HCT116 (cell line): ENCODE results near the gene SP4. TPM values are rescaled to one million over a fixed set of nuclear protein-coding genes. Genes with fewer than 3 reads are reported as not detected.

ENCODE experiments used
- ATAC-seq: fragments of 200-7000 bp; cut with Tn5 transposase; 2 replicates; pipeline ENCODE4 v1.9.1; 2020; ENCODE audit warnings: mild to moderate bottlenecking, moderate library complexity
- BruUV-seq: library from RNA; stranded (reverse); fragments of 400-500 nt; replicated peaks from 2 replicates; lab custom pipeline; 2021; lab: Mats Ljungman, UMichigan
- CTCF ChIA-PET: fragments of 300-600 bp; sonication (Branson Sonifier 250); formaldehyde crosslinking; loops from one replicate; lab custom pipeline; 2021; ENCODE audit warnings: antibody characterized with exemption; lab: Charles Lee
- POLR2A ChIA-PET: fragments of 300-600, 350-600 bp; sonication (Branson Sonifier 250); formaldehyde crosslinking; loops from one replicate; lab custom pipeline; 2021; ENCODE audit warnings: antibody characterized with exemption; lab: Charles Lee
- RAD21 ChIA-PET, 2 experiments: fragments of 300-600 bp; sonication (Branson Sonifier 250); formaldehyde crosslinking; loops; one replicate each; lab custom pipeline; 2023; ENCODE audit warnings: low total read pairs in 2 of 2; ENCODE audit not compliant: uncharacterized antibody in 2 of 2, unreplicated experiment in 2 of 2, low non-redundant PET in 1 of 2; lab: Charles Lee
- DNase-seq: peaks from one replicate; pipeline ENCODE4 v3.0.0-alpha.2; 2010; ENCODE audit warnings: low read depth, low spot score
- H2AFZ ChIP-seq: fragments of 200-600 bp; shearing (Covaris generic), sonication (generic); 2 replicates; pipeline ENCODE4 v1.6.1; 2017; ENCODE audit warnings: low read depth, mixed run types, mixed read lengths, antibody characterized with exemption, low read length; ENCODE audit not compliant: poor library complexity, severe bottlenecking
- H3K27ac ChIP-seq: 2 replicates; pipeline ENCODE4 v1.5.1; 2012; ENCODE audit warnings: low read depth, low read length
- H3K27me3 ChIP-seq: fragments of 200-600 bp; sonication (generic); 2 replicates; pipeline ENCODE4 v1.6.1; 2016; ENCODE audit warnings: mixed run types, low read length, mixed read lengths; ENCODE audit not compliant: insufficient read depth
- H3K36me3 ChIP-seq, 2 experiments: fragments of 200-500 bp in 1 of 2; fragments of 200-600 bp in 1 of 2; sonication (Bioruptor generic) in 1 of 2; sonication (generic) in 1 of 2; 2 replicates each; pipeline versions ENCODE4 v1.5.1 to v1.6.1; 2014 to 2016; ENCODE audit warnings: low read length in 2 of 2, inconsistent platforms in 1 of 2, mixed read lengths in 1 of 2, mixed run types in 1 of 2; ENCODE audit not compliant: insufficient read depth in 2 of 2, control insufficient read depth in 1 of 2
- H3K4me1 ChIP-seq, 2 experiments: fragments of 200-600 bp in 1 of 2; sonication (generic) in 1 of 2; 2 replicates each; pipeline versions ENCODE4 v1.5.1 to v1.6.1; 2012 to 2017; ENCODE audit warnings: low read length in 2 of 2, inconsistent platforms in 1 of 2, mild to moderate bottlenecking in 1 of 2, mixed read lengths in 1 of 2, mixed run types in 1 of 2, moderate library complexity in 1 of 2; ENCODE audit not compliant: insufficient read depth in 2 of 2, control insufficient read depth in 1 of 2
- H3K4me2 ChIP-seq: fragments of 200-600 bp; sonication (generic); 2 replicates; pipeline ENCODE4 v1.6.1; 2017; ENCODE audit warnings: mixed run types, low read length, mixed read lengths
- H3K4me3 ChIP-seq, 2 experiments: fragments of 200-600 bp in 1 of 2; sonication (generic) in 1 of 2; replicated peaks in 1 of 2; 2 replicates each; pipeline ENCODE4 v1.5.1; 2011 to 2016; ENCODE audit warnings: low read length in 2 of 2, control low read depth in 1 of 2, low read depth in 1 of 2, mild to moderate bottlenecking in 1 of 2, mixed read lengths in 1 of 2, mixed run types in 1 of 2
- H3K79me2 ChIP-seq: fragments of 200-600 bp; sonication (generic); 2 replicates; pipeline ENCODE4 v1.6.1; 2017; ENCODE audit warnings: mild to moderate bottlenecking, mixed run types, low read length, moderate library complexity, mixed read lengths; ENCODE audit not compliant: insufficient read depth
- H3K9ac ChIP-seq: fragments of 200-600 bp; sonication (generic); 2 replicates; pipeline ENCODE4 v1.6.1; 2016; ENCODE audit warnings: low read length, mixed read lengths
- H3K9me2 ChIP-seq: fragments of 200-600 bp; sonication (generic), shearing (Covaris generic); 2 replicates; pipeline ENCODE4 v1.6.1; 2017; ENCODE audit warnings: mixed run types, mild to moderate bottlenecking, moderate library complexity; ENCODE audit not compliant: insufficient read depth
- H3K9me3 ChIP-seq, 2 experiments: fragments of 200-500 bp in 1 of 2; fragments of 200-600 bp in 1 of 2; sonication (Bioruptor generic) in 1 of 2; sonication (generic) in 1 of 2; 2 replicates each; pipeline ENCODE4 v1.6.1; 2014 to 2017; ENCODE audit warnings: low read length in 2 of 2, mixed read lengths in 2 of 2, inconsistent platforms in 1 of 2, low read depth in 1 of 2, mild to moderate bottlenecking in 1 of 2, mixed run types in 1 of 2, moderate library complexity in 1 of 2; ENCODE audit not compliant: control insufficient read depth in 1 of 2, insufficient read depth in 1 of 2
- H4K20me1 ChIP-seq: fragments of 200-600 bp; sonication (generic), shearing (Covaris generic); 2 replicates; pipeline ENCODE4 v1.6.1; 2017; ENCODE audit warnings: mixed run types, mild to moderate bottlenecking, moderate library complexity; ENCODE audit not compliant: insufficient read depth
- ATF3 ChIP-seq: IDR thresholded peaks from 2 replicates; pipeline ENCODE4 v1.6.1; 2012
- CEBPB ChIP-seq: IDR thresholded peaks from 2 replicates; pipeline ENCODE4 v1.6.1; 2012; ENCODE audit warnings: low read depth
- CTCF ChIP-seq, 3 experiments: fragments of 200-600 bp in 1 of 3; sonication (generic) in 1 of 3; IDR thresholded peaks in 2 of 3; conservative IDR thresholded peaks in 1 of 3; 2 replicates each; pipeline ENCODE4 v1.5.1; 2012 to 2017; ENCODE audit warnings: low read depth in 2 of 3, low read length in 2 of 3, antibody characterized with exemption in 1 of 3, borderline replicate concordance in 1 of 3, control low read depth in 1 of 3, mild to moderate bottlenecking in 1 of 3, mixed read lengths in 1 of 3, mixed run types in 1 of 3, moderate library complexity in 1 of 3; ENCODE audit not compliant: insufficient read depth in 1 of 3
- ELF1 ChIP-seq: IDR thresholded peaks from 2 replicates; pipeline ENCODE4 v1.6.1; 2012; ENCODE audit warnings: low read depth, borderline replicate concordance
- EZH2 ChIP-seq: fragments of 200-600 bp; sonication (generic); IDR thresholded peaks from 2 replicates; pipeline ENCODE4 v1.6.1; 2017; ENCODE audit warnings: antibody characterized with exemption, mixed run types
- EZH2phosphoT487 ChIP-seq: fragments of 200-600 bp; IDR thresholded peaks from 2 replicates; pipeline ENCODE4 v1.6.1; 2018; ENCODE audit warnings: antibody characterized with exemption, borderline replicate concordance
- MAX ChIP-seq: IDR thresholded peaks from 2 replicates; pipeline ENCODE4 v1.6.1; 2012
- POLR2A ChIP-seq: IDR thresholded peaks from 2 replicates; pipeline ENCODE4 v1.7.0; 2011; ENCODE audit warnings: borderline replicate concordance; ENCODE audit not compliant: insufficient read depth, insufficient read length; ENCODE audit errors: extremely low read depth
- POLR2AphosphoS5 ChIP-seq: IDR thresholded peaks from 2 replicates; pipeline ENCODE4 v1.6.1; 2011; ENCODE audit warnings: mild to moderate bottlenecking, low read depth, low read length, moderate library complexity
- RAD21 ChIP-seq: IDR thresholded peaks from 2 replicates; pipeline ENCODE4 v1.6.1; 2012; ENCODE audit warnings: low read depth, mild to moderate bottlenecking
- REST ChIP-seq: IDR thresholded peaks from 2 replicates; pipeline ENCODE4 v1.6.1; 2012; ENCODE audit warnings: low read depth
- SIN3A ChIP-seq: IDR thresholded peaks from 2 replicates; pipeline ENCODE4 v1.6.1; 2012; ENCODE audit warnings: low read depth
- YY1 ChIP-seq: IDR thresholded peaks from 2 replicates; pipeline ENCODE4 v1.6.1; 2011; ENCODE audit warnings: low read length, low read depth, moderate library complexity, mild to moderate bottlenecking; ENCODE audit not compliant: insufficient replicate concordance; ENCODE audit errors: extremely low read depth
- intact Hi-C: fragments of 100-400 bp; cut with micrococcal nuclease; formaldehyde crosslinking; loops from 2 replicates; pipeline ENCODE4 v1.10.0; 2022
- total RNA-seq: library from RNA; stranded (reverse); gene quantifications from one replicate; pipeline ENCODE4 v1.2.1, GENCODE V29; 2021; ENCODE audit not compliant: unreplicated experiment

The SP4 gene
- total RNA-seq, 1 experiment from 2014 or later: 7.6 TPM

- TF ChIP-seq RAD21 (no peak), CEBPB (no peak), YY1 (no peak), CTCF (IDR thresholded peaks at IDR 0.05 in 2 of 3, conservative IDR thresholded peaks at IDR 0.05 in 1 of 3; ENCODE audit: borderline replicate concordance in 1 of 3, insufficient read depth in 1 of 3, low read depth in 2 of 3, low read length in 2 of 3) (no peak), SIN3A (no peak), ELF1 (no peak), EZH2phosphoT487 (no peak), POLR2A (no peak), EZH2 (no peak), POLR2AphosphoS5 (no peak), MAX (no peak), ATF3 (no peak), REST (no peak)
- ATAC-seq (no peak), DNase-seq (no peak)
- Histone ChIP-seq H3K9me3 (no peaks in the 10 kb centered on the region), H2AFZ (no peak overlapping the region), H3K27ac (no peak overlapping the region), H3K4me1 (no peaks in the 10 kb centered on the region), H3K27me3 (no peaks in the 10 kb centered on the region), H3K9me2 (no peaks in the 10 kb centered on the region), H3K79me2 (no peaks in the 10 kb centered on the region), H4K20me1 (no peaks in the 10 kb centered on the region), H3K4me3 (no peak overlapping the region), H3K9ac (no peak overlapping the region), H3K36me3 (no peaks in the 10 kb centered on the region), H3K4me2 (no peak overlapping the region)
- CTCF ChIA-PET: no interaction called here
- BruUV-seq: no TSS peak
- RAD21 ChIA-PET: no interaction called here
- intact Hi-C loops: no loop called here
- POLR2A ChIA-PET: no interaction called here
Observed at GRCh38 chr7:21412410-21412851, 15.5 kb upstream of the SP4 start.
